Stimulated activated CD8-positive, alpha-beta memory T cell treated with anti-CD3 and anti-CD28 coated beads, Interleukin-12 subunit alpha, Interleukin-12 subunit beta, amount 100 ng/mL, for 4 hours (primary cell): ENCODE measurements around the gene EHD3.
"Not testable (repeated sequence)": the region's sequence is repeated elsewhere in the genome, so short reads cannot be mapped to it uniquely, and the experiment has no call there.

Experiments
- DNase-seq: peaks from one replicate; pipeline ENCODE4 v3.0.0-alpha.2; 2020; ENCODE audit warnings: low read depth

EHD3 gene

GRCh38 chr2:31256611-31257382 is 22.8 kb downstream of the EHD3 start:
- DNase-seq = no peak

DNA sequence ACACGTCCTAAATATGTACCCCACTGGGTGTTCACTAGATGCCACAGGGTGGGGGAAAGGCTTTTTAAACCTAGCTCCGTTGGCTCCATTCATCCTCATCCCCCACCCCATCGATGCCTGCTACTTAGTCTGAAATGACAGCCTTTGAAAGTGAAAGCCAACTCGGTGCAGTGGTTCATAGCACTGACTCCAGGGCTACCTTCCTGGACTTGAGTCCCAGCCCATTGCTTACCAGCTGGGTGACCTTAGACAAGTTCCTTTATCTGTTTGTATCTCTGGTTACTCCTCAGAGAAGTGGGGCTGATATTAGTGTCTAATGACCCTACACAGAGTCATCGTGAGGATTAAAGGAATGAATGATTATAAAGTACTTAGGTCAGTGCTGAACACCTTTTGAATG is 24.4 kb downstream of the EHD3 start:
- no peak for DNase-seq

- DNase-seq = no peak
These were observed 25.1 kb downstream of the EHD3 start for GRCh38 chr2:31259075-31259474.

DNA sequence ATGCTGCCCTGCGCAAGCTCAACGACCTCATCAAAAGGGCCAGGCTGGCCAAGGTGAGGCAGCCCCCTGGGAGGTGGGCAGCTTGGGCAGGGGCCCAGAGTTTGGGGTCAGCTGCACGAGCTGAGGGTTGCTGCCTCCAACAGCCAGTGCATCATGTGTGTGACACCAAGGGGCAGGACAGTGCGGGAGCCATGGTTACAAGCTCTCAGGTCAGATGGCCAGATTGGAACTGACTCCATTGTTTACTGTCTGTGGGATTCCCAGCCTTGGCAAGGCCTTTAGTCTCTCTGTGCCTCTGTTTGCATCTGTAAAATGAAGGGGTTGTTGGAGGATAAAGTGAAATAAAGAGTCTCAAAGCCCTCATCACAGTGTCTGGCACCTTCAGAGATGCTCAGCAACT is 26.9 kb downstream of the EHD3 start:
- DNase-seq = no peak

DNA sequence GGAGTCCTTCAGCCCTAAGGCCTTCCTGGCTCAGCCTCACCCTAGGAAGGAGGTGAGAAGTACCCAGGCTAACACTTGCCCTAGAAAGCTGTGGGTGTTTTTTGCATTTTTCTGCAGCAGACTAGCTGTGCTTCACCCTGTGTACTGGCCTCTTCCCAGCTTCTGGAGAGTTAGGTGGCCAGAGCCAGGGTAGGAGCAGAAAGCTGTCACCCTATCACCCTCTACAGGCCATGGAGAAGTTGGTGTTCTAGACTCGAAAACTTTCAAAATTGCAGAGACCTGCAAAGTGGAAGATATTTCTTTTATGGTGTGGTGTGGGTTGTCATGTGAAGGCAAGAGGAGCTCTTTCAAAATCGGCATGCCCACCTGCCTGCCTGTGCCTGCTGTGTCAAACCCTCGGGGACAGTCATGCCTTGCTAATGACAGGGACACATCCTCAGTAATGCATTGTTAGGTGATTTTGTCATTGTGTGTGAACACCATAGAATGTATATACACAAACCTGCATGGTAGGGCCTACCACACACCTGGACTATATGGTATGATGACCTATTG is 29.8 kb downstream of the EHD3 start:
- no peak for DNase-seq

GRCh38 chr2:31265234-31265633 is 31.3 kb downstream of the EHD3 start:
- DNase-seq = no peak

- DNase-seq = no peak
These were observed 32.9 kb downstream of the EHD3 start for GRCh38 chr2:31266804-31267203.

GRCh38 chr2:31267437-31268120 is 33.6 kb downstream of the EHD3 start:
- no peak for DNase-seq

- no peak for DNase-seq
These were observed 34.4 kb downstream of the EHD3 start for GRCh38 chr2:31268344-31268743.

DNA sequence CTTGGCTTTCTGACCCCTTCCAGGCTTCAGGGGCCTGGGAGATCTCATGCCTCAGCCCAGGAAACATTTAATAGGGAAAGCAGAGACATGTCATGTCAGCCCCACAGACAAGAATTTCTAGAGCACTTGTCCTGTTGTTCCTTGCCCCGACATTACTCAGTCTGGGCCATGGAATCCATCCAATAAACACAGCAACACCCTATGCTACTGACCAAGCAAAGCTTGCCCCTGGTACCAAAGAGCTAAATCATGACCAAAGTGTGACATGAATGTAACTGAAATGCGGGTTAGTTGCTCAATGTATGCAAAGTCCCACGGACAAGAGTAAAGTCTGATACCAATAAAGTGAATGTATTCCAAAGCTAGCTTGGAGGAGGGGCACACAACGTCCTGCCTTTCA is 35.1 kb downstream of the EHD3 start:
- no peak for DNase-seq

GRCh38 chr2:31270131-31270530 is 36.2 kb downstream of the EHD3 start:
- no peak for DNase-seq

DNA sequence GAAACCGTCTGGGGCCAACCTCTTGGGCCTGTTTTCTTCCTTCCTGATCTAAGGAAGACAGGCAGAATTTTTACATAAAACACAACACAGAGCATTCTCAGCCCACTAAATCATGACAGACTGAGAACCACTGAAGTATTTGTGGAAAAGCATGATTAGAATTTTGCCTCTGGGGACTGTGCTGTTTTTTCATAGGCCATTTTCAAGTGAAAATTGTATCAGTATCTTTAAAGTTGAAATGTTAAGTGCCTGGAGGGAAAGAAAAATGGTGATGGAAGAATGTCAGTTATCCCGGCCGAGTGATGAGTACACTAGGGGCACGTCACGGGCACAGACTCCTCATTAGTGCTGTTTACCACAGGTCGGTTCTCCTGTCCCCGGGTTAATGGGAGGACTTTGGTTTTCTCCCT is 36.9 kb downstream of the EHD3 start:
- DNase-seq = no peak

DNA sequence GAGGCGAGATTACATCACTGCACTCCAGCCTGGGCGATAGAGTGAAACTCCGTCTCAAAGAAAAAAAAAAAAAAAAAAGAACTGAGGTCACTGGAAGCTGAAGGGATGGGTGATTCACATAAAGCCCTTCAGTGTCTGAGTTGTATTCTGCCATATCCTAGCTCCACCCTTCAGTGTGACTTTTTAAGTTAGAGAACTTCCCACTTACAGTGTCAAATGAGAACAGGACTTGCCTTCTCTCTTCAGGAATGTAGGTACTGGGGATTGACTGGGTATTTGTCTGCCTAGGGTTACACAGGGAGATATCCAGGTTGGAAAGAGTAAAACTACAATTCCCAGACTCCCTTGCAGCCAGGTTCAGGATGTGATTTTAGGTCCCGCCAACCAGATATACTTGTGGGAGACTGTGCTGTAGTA is 37.9 kb downstream of the EHD3 start:
- no peak for DNase-seq

GRCh38 chr2:31274401-31275075 is 40.6 kb downstream of the EHD3 start:
- DNase-seq = no peak

GRCh38 chr2:31275976-31276375 is 42.0 kb downstream of the EHD3 start:
- no peak for DNase-seq

DNA sequence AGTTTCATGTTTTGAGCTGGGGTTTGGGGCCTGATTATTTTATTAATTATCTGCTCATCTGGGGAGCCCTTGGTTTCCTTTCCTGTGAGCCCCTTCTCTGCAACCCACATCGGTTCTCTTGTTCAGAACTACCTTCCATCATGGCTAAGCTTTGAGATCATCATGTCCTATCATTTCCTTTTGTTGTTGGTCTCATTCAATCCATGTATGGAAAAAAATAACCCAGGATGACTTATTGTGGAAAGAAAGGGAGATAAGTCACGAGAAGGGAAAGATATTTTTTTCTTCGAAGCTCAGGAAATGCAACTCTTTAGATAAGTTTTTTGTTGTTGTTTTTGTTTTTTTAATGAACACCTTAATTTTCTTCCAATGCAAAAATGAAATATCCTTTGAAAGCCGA is 43.7 kb downstream of the EHD3 start:
- DNase-seq = no peak

- DNase-seq = no peak
These were observed 48.7 kb downstream of the EHD3 start for GRCh38 chr2:31282634-31283033.

- not testable (repeated sequence) for DNase-seq
These were observed 49.4 kb downstream of the EHD3 start for GRCh38 chr2:31283193-31283919.

DNA sequence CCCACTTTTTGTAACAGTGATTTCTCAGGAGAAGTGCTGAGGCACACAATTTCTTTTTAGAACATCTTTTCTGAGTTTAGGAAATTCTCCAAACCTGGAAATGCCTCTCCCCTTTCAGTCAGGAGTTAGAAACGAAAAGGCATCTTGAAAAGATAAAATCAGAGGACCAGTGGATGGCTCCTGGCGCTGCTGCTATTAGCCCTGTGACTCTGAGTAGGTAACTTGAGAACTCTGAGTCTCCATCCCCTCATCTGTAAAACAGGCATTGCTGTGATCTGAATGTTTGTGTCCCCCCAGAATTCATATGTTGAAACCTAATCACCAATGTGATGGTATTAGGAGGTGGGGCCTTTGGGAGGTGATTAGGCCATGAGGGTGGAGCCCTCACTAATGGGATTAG is 50.2 kb downstream of the EHD3 start:
- no peak for DNase-seq

DNA sequence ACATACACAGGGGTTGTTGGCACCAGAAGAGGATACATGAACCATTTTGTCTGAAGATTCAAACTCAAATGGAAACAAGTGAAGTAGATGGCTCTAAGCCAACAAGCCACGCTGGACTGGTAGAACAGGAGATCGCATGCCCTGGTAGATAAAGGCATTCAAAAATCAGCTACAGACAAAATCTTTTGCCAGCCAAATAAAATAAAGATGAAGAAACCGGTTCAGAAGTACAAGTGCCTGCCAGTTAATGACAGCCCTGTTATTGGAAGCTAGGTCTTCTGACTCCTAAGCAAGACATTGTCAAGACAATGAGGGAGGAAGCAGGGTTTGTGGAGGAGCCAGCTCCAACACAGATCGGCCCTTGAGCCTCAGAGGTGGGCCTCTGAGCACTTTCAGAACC is 52.3 kb downstream of the EHD3 start:
- no peak for DNase-seq

DNA sequence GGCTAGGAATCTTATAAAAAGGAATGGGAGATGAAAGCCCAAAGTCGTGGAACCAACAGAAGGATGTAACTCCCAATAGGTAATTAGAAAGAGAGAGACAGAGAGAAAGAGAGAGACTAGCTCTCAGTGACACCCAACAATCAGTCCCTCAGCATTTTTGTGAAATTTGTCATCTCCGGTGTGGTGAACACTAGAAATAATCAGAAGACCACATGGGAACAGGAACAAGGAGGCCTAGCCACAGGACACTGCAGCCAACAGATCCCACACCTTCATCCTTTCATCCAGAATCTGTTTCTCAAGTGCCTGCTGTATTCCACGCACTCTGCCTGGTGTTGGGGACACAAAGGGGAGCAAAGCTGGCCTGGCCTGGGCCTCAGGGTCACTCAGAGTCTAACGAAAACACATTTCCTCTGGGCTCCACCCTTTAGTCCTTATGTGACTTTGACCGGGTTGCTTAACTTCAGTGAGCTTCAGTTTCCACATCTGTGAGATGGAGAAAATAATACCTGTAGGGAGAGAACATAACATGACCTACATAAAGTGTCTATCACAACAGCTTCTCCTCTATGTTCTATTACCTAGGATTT is 53.1 kb downstream of the EHD3 start:
- no peak for DNase-seq

DNA sequence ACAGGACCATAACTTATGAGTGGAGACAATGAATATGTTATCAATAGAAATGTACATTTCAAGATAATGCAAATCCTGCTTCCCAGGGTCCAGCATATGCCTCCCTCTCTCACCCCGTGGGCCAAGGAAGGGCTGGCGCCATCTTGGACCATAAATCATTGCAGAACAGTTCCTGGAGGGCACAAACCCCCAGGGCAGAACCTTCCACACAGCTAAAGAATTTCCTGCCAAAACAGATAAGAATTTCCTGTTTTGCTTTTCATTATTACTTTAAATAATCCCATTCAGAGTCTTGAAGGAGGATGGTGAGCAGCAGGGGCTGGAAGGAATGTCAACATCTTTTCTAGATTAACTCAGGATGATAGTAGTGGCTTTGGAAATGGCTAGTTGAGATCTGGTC is 53.7 kb downstream of the EHD3 start:
- no peak for DNase-seq
